ENCODE measurements around the gene CELF4. TPM values are rescaled to one million over a fixed set of nuclear protein-coding genes. Genes with fewer than 3 reads are reported as not detected.

The CELF4 gene
- total RNA-seq, 1 experiment from 2014 or later: not detected

GRCh38 chr18:37577051-37577611 lies 11.5 kb upstream of the CELF4 start:
- no peak for DNase-seq (ENCODE audit: low read depth)
- in situ Hi-C loops (cut with HindIII; ENCODE audit: low pct_unique_long_range_greater_than_20kb, low sequenced_read_pairs): no loop called here

GRCh38 chr18:37575646-37576045 lies 10.0 kb upstream of the CELF4 start:
- in situ Hi-C loops (cut with HindIII; ENCODE audit: low pct_unique_long_range_greater_than_20kb, low sequenced_read_pairs): no loop called here

GRCh38 chr18:37574113-37574512 lies 8.5 kb upstream of the CELF4 start:
- DNase-seq (ENCODE audit: low read depth): peak; percentile 14

More at GRCh38 chr18:37575646-37576045, 10.0 kb upstream of the CELF4 start:
- no peak for DNase-seq (ENCODE audit: low read depth)

GRCh38 chr18:37572736-37573135 lies 7.1 kb upstream of the CELF4 start:
- no peak for DNase-seq (ENCODE audit: low read depth)
- in situ Hi-C loops (cut with HindIII; ENCODE audit: low pct_unique_long_range_greater_than_20kb, low sequenced_read_pairs): no loop called here

More at GRCh38 chr18:37574113-37574512, 8.5 kb upstream of the CELF4 start:
- in situ Hi-C loops (cut with HindIII; ENCODE audit: low pct_unique_long_range_greater_than_20kb, low sequenced_read_pairs): no loop called here

GRCh38 chr18:37571266-37571665 lies 5.7 kb upstream of the CELF4 start:
- DNase-seq (ENCODE audit: low read depth): no peak
- in situ Hi-C loops (cut with HindIII; ENCODE audit: low pct_unique_long_range_greater_than_20kb, low sequenced_read_pairs): no loop called here

- no peak for DNase-seq (ENCODE audit: low read depth)
- in situ Hi-C loops (cut with HindIII; ENCODE audit: low pct_unique_long_range_greater_than_20kb, low sequenced_read_pairs): no loop called here
Measured at GRCh38 chr18:37570336-37570930, 4.8 kb upstream of the CELF4 start.

GRCh38 chr18:37568671-37569070 lies 3.1 kb upstream of the CELF4 start:
- no peak for DNase-seq (ENCODE audit: low read depth)
- in situ Hi-C loops (cut with HindIII; ENCODE audit: low pct_unique_long_range_greater_than_20kb, low sequenced_read_pairs): no loop called here

GRCh38 chr18:37567994-37568359 lies 2.4 kb upstream of the CELF4 start:
- DNase-seq (ENCODE audit: low read depth): no peak
- in situ Hi-C loops (cut with HindIII; ENCODE audit: low pct_unique_long_range_greater_than_20kb, low sequenced_read_pairs): no loop called here

GRCh38 chr18:37567061-37567993 lies 1.7 kb upstream of the CELF4 start:
- in situ Hi-C loops (cut with HindIII; ENCODE audit: low pct_unique_long_range_greater_than_20kb, low sequenced_read_pairs): no loop called here
- DNase-seq (ENCODE audit: low read depth): no peak

GRCh38 chr18:37566479-37567060 lies 972 bp upstream of the CELF4 start:
- in situ Hi-C loops (cut with HindIII; ENCODE audit: low pct_unique_long_range_greater_than_20kb, low sequenced_read_pairs): no loop called here
- no peak for DNase-seq (ENCODE audit: low read depth)

- no peak for DNase-seq (ENCODE audit: low read depth)
- in situ Hi-C loops (cut with HindIII; ENCODE audit: low pct_unique_long_range_greater_than_20kb, low sequenced_read_pairs): no loop called here
Measured at GRCh38 chr18:37565977-37566478, 430 bp upstream of the CELF4 start.

GRCh38 chr18:37564711-37565100 lies 892 bp downstream of the CELF4 start:
- peak; percentile 17 for DNase-seq (ENCODE audit: low read depth)
- in situ Hi-C loops (cut with HindIII; ENCODE audit: low pct_unique_long_range_greater_than_20kb, low sequenced_read_pairs): no loop called here

GRCh38 chr18:37563931-37564392 lies 1.6 kb downstream of the CELF4 start:
- in situ Hi-C loops (cut with HindIII; ENCODE audit: low pct_unique_long_range_greater_than_20kb, low sequenced_read_pairs): no loop called here
- DNase-seq (ENCODE audit: low read depth): no peak

GRCh38 chr18:37561986-37562385 lies 3.6 kb downstream of the CELF4 start:
- in situ Hi-C loops (cut with HindIII; ENCODE audit: low pct_unique_long_range_greater_than_20kb, low sequenced_read_pairs): no loop called here
- DNase-seq (ENCODE audit: low read depth): no peak

- no peak for DNase-seq (ENCODE audit: low read depth)
- in situ Hi-C loops (cut with HindIII; ENCODE audit: low pct_unique_long_range_greater_than_20kb, low sequenced_read_pairs): no loop called here
Measured at GRCh38 chr18:37560003-37560402, 5.6 kb downstream of the CELF4 start.

GRCh38 chr18:37559194-37559593 lies 6.4 kb downstream of the CELF4 start:
- no peak for DNase-seq (ENCODE audit: low read depth)
- in situ Hi-C loops (cut with HindIII; ENCODE audit: low pct_unique_long_range_greater_than_20kb, low sequenced_read_pairs): no loop called here

- DNase-seq (ENCODE audit: low read depth): no peak
- in situ Hi-C loops (cut with HindIII; ENCODE audit: low pct_unique_long_range_greater_than_20kb, low sequenced_read_pairs): no loop called here
Measured at GRCh38 chr18:37554399-37554787, 11.2 kb downstream of the CELF4 start.

GRCh38 chr18:37553633-37554398 lies 11.8 kb downstream of the CELF4 start:
- DNase-seq (ENCODE audit: low read depth): no peak
- in situ Hi-C loops (cut with HindIII; ENCODE audit: low pct_unique_long_range_greater_than_20kb, low sequenced_read_pairs): no loop called here

Data from Caki2 (cell line).